GM12878 (cell line): Measurements from ENCODE around the gene PHF20. TPM values are rescaled to one million over a fixed set of nuclear protein-coding genes. Genes with fewer than 3 reads are reported as not detected.

ENCODE experiments used
- BCL11A ChIP-seq: IDR thresholded peaks from 2 replicates; pipeline ENCODE4 v1.6.1; 2011; ENCODE audit warnings: low read depth, low read length
- CREM ChIP-seq: IDR thresholded peaks from 2 replicates; pipeline ENCODE4 v1.6.1; 2014; ENCODE audit warnings: antibody characterized with exemption, low read depth
- CTCF ChIP-seq, 3 experiments: IDR thresholded peaks in 2 of 3; conservative IDR thresholded peaks in 1 of 3; 2 replicates each; pipeline ENCODE4 v1.5.1; 2011; ENCODE audit warnings: low read depth in 3 of 3, low read length in 3 of 3, mild to moderate bottlenecking in 3 of 3, control low read depth in 2 of 3, moderate library complexity in 2 of 3, inconsistent platforms in 1 of 3, mixed read lengths in 1 of 3; ENCODE audit not compliant: control insufficient read depth in 2 of 3, insufficient read depth in 1 of 3; ENCODE audit errors: extremely low read depth in 1 of 3
- FOXM1 ChIP-seq: IDR thresholded peaks from 2 replicates; pipeline ENCODE4 v1.6.1; 2012; ENCODE audit warnings: low read depth, mild to moderate bottlenecking, inconsistent platforms, low read length, moderate library complexity
- HDGF ChIP-seq: fragments of 450-650 bp; IDR thresholded peaks from 2 replicates; pipeline ENCODE4 v1.6.1; 2016; ENCODE audit warnings: antibody characterized with exemption
- HSF1 ChIP-seq: fragments of 150-350 bp; IDR thresholded peaks from 2 replicates; pipeline ENCODE4 v1.6.1; 2014; ENCODE audit warnings: mild to moderate bottlenecking, low read depth, low read length
- IRF4 ChIP-seq: IDR thresholded peaks from 2 replicates; pipeline ENCODE4 v1.6.1; 2011; ENCODE audit warnings: low read depth, low read length
- MEF2B ChIP-seq: fragments of 450-650 bp; IDR thresholded peaks from 2 replicates; pipeline ENCODE4 v1.6.1; 2018; ENCODE audit warnings: mild to moderate bottlenecking, moderate library complexity; ENCODE audit not compliant: partially characterized antibody, poor library complexity, severe bottlenecking
- NBN ChIP-seq: fragments of 450-650 bp; IDR thresholded peaks from 2 replicates; pipeline ENCODE4 v1.6.1; 2016
- NR2F1 ChIP-seq: fragments of 450-650 bp; conservative IDR thresholded peaks from 2 replicates; pipeline ENCODE4 v1.6.1; 2017; ENCODE audit warnings: mild to moderate bottlenecking
- RBBP5 ChIP-seq: fragments of 200-600 bp; sonication (generic); conservative IDR thresholded peaks from 2 replicates; pipeline ENCODE4 v1.6.1; 2016
- RFX5 ChIP-seq: IDR thresholded peaks from 2 replicates; pipeline ENCODE4 v1.6.1; 2011; ENCODE audit warnings: low read depth, low read length, improper control_type of control experiment
- SKIL ChIP-seq: fragments of 450-650 bp; IDR thresholded peaks from 2 replicates; pipeline ENCODE4 v1.6.1; 2017; ENCODE audit warnings: mild to moderate bottlenecking, low read depth, inconsistent platforms; ENCODE audit not compliant: poor library complexity, severe bottlenecking
- SMC3 ChIP-seq: IDR thresholded peaks from 2 replicates; pipeline ENCODE4 v1.6.1; 2011; ENCODE audit warnings: low read length, improper control_type of control experiment, borderline replicate concordance
- STAT3 ChIP-seq: IDR thresholded peaks from 2 replicates; pipeline ENCODE4 v1.6.1; 2011; ENCODE audit warnings: low read depth, low read length, improper control_type of control experiment
- TBL1XR1 ChIP-seq: IDR thresholded peaks from 2 replicates; pipeline ENCODE4 v1.6.1; 2012; ENCODE audit warnings: low read depth, low read length, improper control_type of control experiment
- TCF7 ChIP-seq: IDR thresholded peaks from 2 replicates; pipeline ENCODE4 v1.6.1; 2014; ENCODE audit warnings: antibody characterized with exemption, borderline replicate concordance
- polyA plus RNA-seq, 11 experiments: library from polyadenylated mRNA; depleted of rRNA in 4 of 11; unstranded in 6 of 11; stranded (reverse) in 5 of 11; fragments of >200 nt; fragmentation: Nextera tagmentation in 4 of 11; fragmentation: Illumina TruSeq in 1 of 11; extraction: Ambion mirVana in 4 of 11; extraction: Trizol in 1 of 11; gene quantifications; 1 replicate in 1 of 11; 2 replicates in 10 of 11; pipeline versions ENCODE4 v1.2.1 to v1.2.3, GENCODE V29; 2011 to 2016; ENCODE audit warnings: inconsistent platforms in 2 of 11, missing spikeins in 2 of 11, low read depth in 1 of 11
- total RNA-seq, 4 experiments: library from RNA; depleted of rRNA in 3 of 4; stranded (reverse); fragments of >200 nt in 3 of 4; fragmentation: Illumina TruSeq in 1 of 4; extraction: Trizol in 1 of 4; gene quantifications; 2 replicates each; pipeline versions ENCODE4 v1.2.1 to v1.2.3, GENCODE V29; 2013 to 2021
- TF ChIP-seq, protein P1 (sequence below): fragments of 450-650 bp; formaldehyde crosslinking; IDR thresholded peaks from 2 replicates; pipeline ENCODE4 v1.4.0; 2020; ENCODE audit warnings: mild to moderate bottlenecking, moderate library complexity
- TF ChIP-seq, protein P2 (sequence below): fragments of 450-650 bp; conservative IDR thresholded peaks from 2 replicates; pipeline ENCODE4 v1.6.1; 2017; ENCODE audit warnings: mild to moderate bottlenecking, moderate library complexity
- TF ChIP-seq, protein P3 (sequence below): IDR thresholded peaks from 2 replicates; pipeline ENCODE4 v1.6.1; 2012; ENCODE audit warnings: low read depth, low read length, improper control_type of control experiment

The PHF20 gene
- total and polyA plus RNA-seq, 10 of the 15 experiments (the other 5 are each of a cell fraction or from before 2014, with no cell fraction given) = 31.6 to 91.2 (median 46.8) TPM

- TF ChIP-seq, protein P1, sequence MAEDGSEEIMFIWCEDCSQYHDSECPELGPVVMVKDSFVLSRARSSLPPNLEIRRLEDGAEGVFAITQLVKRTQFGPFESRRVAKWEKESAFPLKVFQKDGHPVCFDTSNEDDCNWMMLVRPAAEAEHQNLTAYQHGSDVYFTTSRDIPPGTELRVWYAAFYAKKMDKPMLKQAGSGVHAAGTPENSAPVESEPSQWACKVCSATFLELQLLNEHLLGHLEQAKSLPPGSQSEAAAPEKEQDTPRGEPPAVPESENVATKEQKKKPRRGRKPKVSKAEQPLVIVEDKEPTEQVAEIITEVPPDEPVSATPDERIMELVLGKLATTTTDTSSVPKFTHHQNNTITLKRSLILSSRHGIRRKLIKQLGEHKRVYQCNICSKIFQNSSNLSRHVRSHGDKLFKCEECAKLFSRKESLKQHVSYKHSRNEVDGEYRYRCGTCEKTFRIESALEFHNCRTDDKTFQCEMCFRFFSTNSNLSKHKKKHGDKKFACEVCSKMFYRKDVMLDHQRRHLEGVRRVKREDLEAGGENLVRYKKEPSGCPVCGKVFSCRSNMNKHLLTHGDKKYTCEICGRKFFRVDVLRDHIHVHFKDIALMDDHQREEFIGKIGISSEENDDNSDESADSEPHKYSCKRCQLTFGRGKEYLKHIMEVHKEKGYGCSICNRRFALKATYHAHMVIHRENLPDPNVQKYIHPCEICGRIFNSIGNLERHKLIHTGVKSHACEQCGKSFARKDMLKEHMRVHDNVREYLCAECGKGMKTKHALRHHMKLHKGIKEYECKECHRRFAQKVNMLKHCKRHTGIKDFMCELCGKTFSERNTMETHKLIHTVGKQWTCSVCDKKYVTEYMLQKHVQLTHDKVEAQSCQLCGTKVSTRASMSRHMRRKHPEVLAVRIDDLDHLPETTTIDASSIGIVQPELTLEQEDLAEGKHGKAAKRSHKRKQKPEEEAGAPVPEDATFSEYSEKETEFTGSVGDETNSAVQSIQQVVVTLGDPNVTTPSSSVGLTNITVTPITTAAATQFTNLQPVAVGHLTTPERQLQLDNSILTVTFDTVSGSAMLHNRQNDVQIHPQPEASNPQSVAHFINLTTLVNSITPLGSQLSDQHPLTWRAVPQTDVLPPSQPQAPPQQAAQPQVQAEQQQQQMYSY (CRISPR knock-in tag) = no peak
- TF ChIP-seq FOXM1 = no peak
- 0 out of 2 replicates have a peak, but pooled peaks have one; percentile 28 for TF ChIP-seq IRF4
- TF ChIP-seq, protein P2, sequence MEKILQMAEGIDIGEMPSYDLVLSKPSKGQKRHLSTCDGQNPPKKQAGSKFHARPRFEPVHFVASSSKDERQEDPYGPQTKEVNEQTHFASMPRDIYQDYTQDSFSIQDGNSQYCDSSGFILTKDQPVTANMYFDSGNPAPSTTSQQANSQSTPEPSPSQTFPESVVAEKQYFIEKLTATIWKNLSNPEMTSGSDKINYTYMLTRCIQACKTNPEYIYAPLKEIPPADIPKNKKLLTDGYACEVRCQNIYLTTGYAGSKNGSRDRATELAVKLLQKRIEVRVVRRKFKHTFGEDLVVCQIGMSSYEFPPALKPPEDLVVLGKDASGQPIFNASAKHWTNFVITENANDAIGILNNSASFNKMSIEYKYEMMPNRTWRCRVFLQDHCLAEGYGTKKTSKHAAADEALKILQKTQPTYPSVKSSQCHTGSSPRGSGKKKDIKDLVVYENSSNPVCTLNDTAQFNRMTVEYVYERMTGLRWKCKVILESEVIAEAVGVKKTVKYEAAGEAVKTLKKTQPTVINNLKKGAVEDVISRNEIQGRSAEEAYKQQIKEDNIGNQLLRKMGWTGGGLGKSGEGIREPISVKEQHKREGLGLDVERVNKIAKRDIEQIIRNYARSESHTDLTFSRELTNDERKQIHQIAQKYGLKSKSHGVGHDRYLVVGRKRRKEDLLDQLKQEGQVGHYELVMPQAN = no peak; the same call in 1 of the 2 replicates
- TF ChIP-seq STAT3 = no peak
- TF ChIP-seq RBBP5 = no peak
- no peak for TF ChIP-seq CREM
- no peak for TF ChIP-seq SMC3
- peak; percentile 53 for TF ChIP-seq NR2F1
- no peak for TF ChIP-seq HSF1
- TF ChIP-seq TBL1XR1 = no peak
- TF ChIP-seq RFX5 = no peak
- peak; percentile 29; the same call in 1 of the 2 replicates for TF ChIP-seq BCL11A
- TF ChIP-seq TCF7 = no peak
- TF ChIP-seq, protein P3, sequence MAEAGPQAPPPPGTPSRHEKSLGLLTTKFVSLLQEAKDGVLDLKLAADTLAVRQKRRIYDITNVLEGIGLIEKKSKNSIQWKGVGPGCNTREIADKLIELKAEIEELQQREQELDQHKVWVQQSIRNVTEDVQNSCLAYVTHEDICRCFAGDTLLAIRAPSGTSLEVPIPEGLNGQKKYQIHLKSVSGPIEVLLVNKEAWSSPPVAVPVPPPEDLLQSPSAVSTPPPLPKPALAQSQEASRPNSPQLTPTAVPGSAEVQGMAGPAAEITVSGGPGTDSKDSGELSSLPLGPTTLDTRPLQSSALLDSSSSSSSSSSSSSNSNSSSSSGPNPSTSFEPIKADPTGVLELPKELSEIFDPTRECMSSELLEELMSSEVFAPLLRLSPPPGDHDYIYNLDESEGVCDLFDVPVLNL = no peak
- 0 out of 2 replicates have a peak, but pooled peaks have one; percentile 8 for TF ChIP-seq NBN
- no peak for TF ChIP-seq CTCF (IDR thresholded peaks at IDR 0.05 in 2 of 3, conservative IDR thresholded peaks at IDR 0.05 in 1 of 3; ENCODE audit: control insufficient read depth in 2 of 3, extremely low read depth in 1 of 3, insufficient read depth in 1 of 3, low read depth in 3 of 3, low read length in 3 of 3)
- TF ChIP-seq HDGF = no peak
- peak; percentile 61 for TF ChIP-seq SKIL
- TF ChIP-seq MEF2B = no peak
Observed at GRCh38 chr20:35954907-35955251, 183.1 kb downstream of the PHF20 start (continued).
